Vagina (tissue), 2 donors: ENCODE measurements around the gene ZNF45. TPM values are rescaled to one million over a fixed set of nuclear protein-coding genes. Genes with fewer than 3 reads are reported as not detected.

Experiments used
- DNase-seq, 2 donors: peaks; one replicate each; pipeline ENCODE4 v3.0.0-alpha.2; 2017; ENCODE audit errors: extremely low spot score in 2 of 2
- H3K27ac ChIP-seq: fragments of 200-600 bp; sonication (generic); one replicate; pipeline ENCODE4 v1.5.1; 2019
- H3K27me3 ChIP-seq: fragments of 200-600 bp; sonication (generic); one replicate; pipeline ENCODE4 v1.5.1; 2019
- H3K36me3 ChIP-seq, 2 donors: fragments of 200-600 bp; sonication (generic); one replicate each; pipeline ENCODE4 v1.5.1; 2017 to 2019
- H3K4me1 ChIP-seq: fragments of 200-600 bp; sonication (generic); one replicate; pipeline ENCODE4 v1.5.1; 2019
- H3K4me3 ChIP-seq, 2 donors: fragments of 200-600 bp; sonication (generic); 1 replicate in 1 of 2; 2 replicates in 1 of 2; pipeline ENCODE4 v1.5.1; 2016 to 2019
- H3K9me3 ChIP-seq: fragments of 200-600 bp; sonication (generic); one replicate; pipeline ENCODE4 v1.5.1; 2019
- POLR2A ChIP-seq, 2 donors: fragments of 450-650 bp; IDR thresholded peaks; one replicate each; pipeline ENCODE4 v1.6.1; 2017; ENCODE audit warnings: antibody characterized with exemption in 2 of 2, mild to moderate bottlenecking in 2 of 2, moderate library complexity in 2 of 2
- POLR2AphosphoS5 ChIP-seq, 2 donors: sonication (generic); formaldehyde crosslinking; IDR thresholded peaks; one replicate each; pipeline ENCODE4 v1.9.0; 2017; ENCODE audit warnings: antibody characterized with exemption in 2 of 2, mild to moderate bottlenecking in 2 of 2, low read depth in 1 of 2; ENCODE audit not compliant: insufficient read depth in 1 of 2
- intact Hi-C: fragments of 100-400 bp; cut with DNase I; formaldehyde crosslinking; loops from one replicate; pipeline ENCODE4 v1.15.1; 2023
- total RNA-seq: library from RNA; depleted of rRNA; stranded (reverse); fragments of >200 nt; gene quantifications from one replicate; pipeline ENCODE4 v1.2.3, GENCODE V29; 2016
- TF ChIP-seq, protein P1 (sequence below), 3 experiments: fragments of 450-650 bp in 2 of 3; fragments of 200-600 bp in 1 of 3; sonication (generic) in 1 of 3; IDR thresholded peaks; one replicate each; pipeline ENCODE4 v1.5.1; 2017 to 2019; ENCODE audit warnings: antibody characterized with exemption in 3 of 3, mild to moderate bottlenecking in 2 of 3, moderate library complexity in 2 of 3

The ZNF45 gene
- total RNA-seq, 1 donor from 2014 or later = 8.8 TPM

DNA sequence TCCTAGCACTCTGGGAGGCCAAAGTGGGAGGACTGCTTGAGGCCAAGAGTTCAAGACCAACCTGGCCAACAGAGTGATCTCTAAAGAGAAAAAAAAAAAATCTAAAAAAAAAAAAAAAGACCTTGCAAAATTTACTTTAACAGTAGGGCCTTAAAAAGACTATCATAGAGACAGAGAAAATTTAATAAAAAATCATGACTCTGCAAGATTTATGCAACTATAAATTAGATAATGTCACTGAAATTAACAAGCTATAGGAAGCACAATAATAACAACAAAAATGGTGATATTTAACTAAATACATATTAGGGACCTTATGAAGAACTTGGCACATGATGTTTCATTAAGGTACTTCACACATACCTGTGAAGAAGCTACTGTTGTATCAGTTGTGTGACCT is 11.2 kb downstream of the ZNF45 start:
- intact Hi-C loops = no loop called here
- H3K4me1 ChIP-seq = no peaks in the 10 kb centered on the region
- no peak for DNase-seq
- TF ChIP-seq, protein P1, sequence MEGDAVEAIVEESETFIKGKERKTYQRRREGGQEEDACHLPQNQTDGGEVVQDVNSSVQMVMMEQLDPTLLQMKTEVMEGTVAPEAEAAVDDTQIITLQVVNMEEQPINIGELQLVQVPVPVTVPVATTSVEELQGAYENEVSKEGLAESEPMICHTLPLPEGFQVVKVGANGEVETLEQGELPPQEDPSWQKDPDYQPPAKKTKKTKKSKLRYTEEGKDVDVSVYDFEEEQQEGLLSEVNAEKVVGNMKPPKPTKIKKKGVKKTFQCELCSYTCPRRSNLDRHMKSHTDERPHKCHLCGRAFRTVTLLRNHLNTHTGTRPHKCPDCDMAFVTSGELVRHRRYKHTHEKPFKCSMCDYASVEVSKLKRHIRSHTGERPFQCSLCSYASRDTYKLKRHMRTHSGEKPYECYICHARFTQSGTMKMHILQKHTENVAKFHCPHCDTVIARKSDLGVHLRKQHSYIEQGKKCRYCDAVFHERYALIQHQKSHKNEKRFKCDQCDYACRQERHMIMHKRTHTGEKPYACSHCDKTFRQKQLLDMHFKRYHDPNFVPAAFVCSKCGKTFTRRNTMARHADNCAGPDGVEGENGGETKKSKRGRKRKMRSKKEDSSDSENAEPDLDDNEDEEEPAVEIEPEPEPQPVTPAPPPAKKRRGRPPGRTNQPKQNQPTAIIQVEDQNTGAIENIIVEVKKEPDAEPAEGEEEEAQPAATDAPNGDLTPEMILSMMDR (IDR thresholded peaks at IDR 0.05) = no peak
- TF ChIP-seq POLR2AphosphoS5 (IDR thresholded peaks at IDR 0.05; ENCODE audit: insufficient read depth in 1 of 2, low read depth in 1 of 2) (no peak), POLR2A (IDR thresholded peaks at IDR 0.05) (no peak)
- H3K27ac ChIP-seq = no peak overlapping the region
- H3K27me3 ChIP-seq = no peaks in the 10 kb centered on the region
- no peak overlapping the region for H3K4me3 ChIP-seq
- peaks cover 13% of the 10 kb centered on the region for H3K9me3 ChIP-seq
- peaks cover 30 to 100% of the 10 kb centered on the region in 2 donors for H3K36me3 ChIP-seq

DNA sequence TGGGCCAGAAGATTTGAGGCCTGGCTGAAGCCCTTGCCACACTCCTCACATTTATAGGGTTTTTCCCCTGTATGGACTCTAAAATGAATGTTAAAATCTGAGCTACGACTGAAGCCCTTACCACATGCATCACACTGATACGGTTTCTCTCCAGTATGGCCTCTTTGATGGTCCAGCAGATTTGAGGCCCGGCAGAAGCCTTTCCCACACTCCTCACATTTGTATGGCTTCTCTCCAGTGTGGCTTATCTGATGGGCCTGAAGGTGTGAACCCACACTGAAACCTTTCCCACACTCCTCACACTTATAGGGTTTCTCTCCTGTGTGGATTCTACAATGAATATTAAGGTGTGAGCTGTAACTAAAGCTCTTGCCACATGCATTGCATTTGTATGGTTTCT is 21.0 kb downstream of the ZNF45 start:
- peaks cover 72% of the 10 kb centered on the region for H3K9me3 ChIP-seq
- H3K4me3 ChIP-seq = no peak overlapping the region

DNA sequence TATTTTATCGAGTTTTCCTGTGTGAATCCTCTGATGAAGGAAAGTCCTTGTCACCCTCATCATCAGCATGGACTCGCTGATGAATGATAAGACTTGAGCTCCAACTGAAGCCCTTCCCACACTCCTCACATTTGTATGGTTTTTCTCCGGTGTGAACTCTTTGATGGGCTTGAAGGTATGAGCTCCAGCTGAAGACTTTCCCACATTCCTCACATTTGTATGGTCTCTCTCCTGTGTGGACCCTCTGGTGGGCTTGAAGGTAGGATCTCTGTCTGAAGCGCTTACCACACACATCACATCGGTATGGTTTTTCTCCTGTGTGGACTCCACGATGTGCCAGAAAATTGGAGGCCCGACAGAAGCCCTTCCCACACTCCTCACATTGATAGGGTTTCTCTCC is 21.7 kb downstream of the ZNF45 start:
- no peak for DNase-seq
- H3K4me1 ChIP-seq = no peaks in the 10 kb centered on the region
- H3K27me3 ChIP-seq = no peaks in the 10 kb centered on the region
- H3K27ac ChIP-seq = no peak overlapping the region
- H3K4me3 ChIP-seq = no peak overlapping the region
- peaks cover 11 to 53% of the 10 kb centered on the region in 2 donors for H3K36me3 ChIP-seq
- TF ChIP-seq, protein P1 (IDR thresholded peaks at IDR 0.05) = no peak
- TF ChIP-seq POLR2A (IDR thresholded peaks at IDR 0.05) (no peak), POLR2AphosphoS5 (IDR thresholded peaks at IDR 0.05; ENCODE audit: insufficient read depth in 1 of 2, low read depth in 1 of 2) (no peak)
- peaks cover 74% of the 10 kb centered on the region for H3K9me3 ChIP-seq
- intact Hi-C loops = no loop called here

More for the DNA sequence above, 21.0 kb downstream of the ZNF45 start:
- Histone ChIP-seq H3K4me1 (no peaks in the 10 kb centered on the region), H3K27me3 (no peaks in the 10 kb centered on the region), H3K36me3 (peaks cover 15 to 59% of the 10 kb centered on the region in 2 donors), H3K27ac (no peak overlapping the region)
- intact Hi-C loops = no loop called here
- no peak for DNase-seq
- TF ChIP-seq, protein P1 (IDR thresholded peaks at IDR 0.05) = no peak
- TF ChIP-seq POLR2A (IDR thresholded peaks at IDR 0.05) = no peak
- TF ChIP-seq POLR2AphosphoS5 (IDR thresholded peaks at IDR 0.05; ENCODE audit: insufficient read depth in 1 of 2, low read depth in 1 of 2) = no peak

DNA sequence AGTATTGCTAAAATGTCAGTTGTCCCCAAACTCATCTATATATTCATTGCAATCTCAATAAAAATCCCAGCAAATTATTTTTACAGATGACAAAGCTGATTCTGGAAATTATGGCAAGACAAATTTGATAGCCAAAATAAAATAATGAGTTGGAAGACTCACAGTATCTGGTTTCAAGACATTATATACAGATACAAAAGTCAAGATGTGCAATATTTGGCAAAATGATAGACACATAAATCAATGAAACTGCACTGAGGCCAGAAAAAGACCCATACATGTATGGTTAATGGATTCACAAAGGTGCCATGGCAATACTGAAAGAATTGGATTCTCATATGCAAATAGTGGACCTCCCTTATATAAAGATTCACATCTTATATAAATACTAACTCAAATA is 24.2 kb downstream of the ZNF45 start:
- Histone ChIP-seq H3K36me3 (peaks cover under 1 to 28% of the 10 kb centered on the region in 2 donors), H3K27me3 (no peaks in the 10 kb centered on the region), H3K4me3 (no peak overlapping the region), H3K9me3 (peaks cover 69% of the 10 kb centered on the region), H3K4me1 (no peaks in the 10 kb centered on the region), H3K27ac (no peak overlapping the region)
- no peak for DNase-seq
- TF ChIP-seq POLR2AphosphoS5 (IDR thresholded peaks at IDR 0.05; ENCODE audit: insufficient read depth in 1 of 2, low read depth in 1 of 2) = no peak
- TF ChIP-seq, protein P1 (IDR thresholded peaks at IDR 0.05) = no peak
- no peak for TF ChIP-seq POLR2A (IDR thresholded peaks at IDR 0.05)
- intact Hi-C loops = no loop called here

DNA sequence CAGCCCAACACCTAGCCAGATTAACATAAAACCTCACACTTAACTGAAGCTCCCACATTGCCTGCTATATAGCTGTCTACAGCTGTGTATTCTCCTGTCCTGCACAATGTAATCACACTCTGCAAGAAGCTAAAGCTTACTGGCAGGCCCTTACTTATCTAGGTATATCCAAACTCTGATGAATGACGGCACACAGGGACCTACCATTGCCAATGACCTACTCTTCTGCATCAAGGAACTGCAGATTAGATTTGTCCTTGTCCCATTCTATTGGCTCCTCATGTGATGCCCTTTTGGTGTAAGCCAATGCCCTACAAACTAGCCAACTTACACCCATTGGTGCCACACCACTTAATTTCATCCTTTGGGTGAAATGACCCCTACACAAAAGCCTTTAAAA is 26.4 kb downstream of the ZNF45 start:
- Histone ChIP-seq H3K4me3 (no peak overlapping the region), H3K27ac (no peak overlapping the region), H3K27me3 (no peaks in the 10 kb centered on the region), H3K4me1 (no peaks in the 10 kb centered on the region), H3K9me3 (peaks cover 53% of the 10 kb centered on the region), H3K36me3 (peaks cover 0 to 5% of the 10 kb centered on the region in 2 donors)
- DNase-seq = no peak
- intact Hi-C loops = loop anchor here (2.0 kb wide), 1 partner anchor 62 kb away; no protein-coding TSS in a partner anchor
- no peak for TF ChIP-seq POLR2A (IDR thresholded peaks at IDR 0.05)
- TF ChIP-seq POLR2AphosphoS5 (IDR thresholded peaks at IDR 0.05; ENCODE audit: insufficient read depth in 1 of 2, low read depth in 1 of 2) = no peak
- TF ChIP-seq, protein P1 (IDR thresholded peaks at IDR 0.05) = no peak
